Pons (tissue), 1 donor: ENCODE data around the gene CHD9NB.
"Not testable (repeated sequence)": the region's sequence is repeated elsewhere in the genome, so short reads cannot be mapped to it uniquely, and the experiment has no call there.

Experiments used
- DNase-seq: peaks from one replicate; pipeline ENCODE4 v3.0.0-alpha.2; 2016; ENCODE audit warnings: low spot score

Gene CHD9NB

GRCh38 chr16:53083119-53083518 is 30.4 kb upstream of the CHD9NB start:
- DNase-seq, result no peak

- no peak for DNase-seq
Measured at GRCh38 chr16:53082509-53082908, 29.8 kb upstream of the CHD9NB start.

GRCh38 chr16:53081686-53082407 is 29.1 kb upstream of the CHD9NB start:
- no peak for DNase-seq

GRCh38 chr16:53081032-53081424 is 28.3 kb upstream of the CHD9NB start:
- DNase-seq, result peak; percentile 25

- DNase-seq, result peak; percentile 39
Measured at GRCh38 chr16:53080345-53081031, 27.8 kb upstream of the CHD9NB start.

- no peak for DNase-seq
Measured at GRCh38 chr16:53078765-53079485, 26.2 kb upstream of the CHD9NB start.

- no peak for DNase-seq
Measured at GRCh38 chr16:53078247-53078646, 25.6 kb upstream of the CHD9NB start.

- DNase-seq, result not testable (repeated sequence)
Measured at GRCh38 chr16:53075461-53075860, 22.8 kb upstream of the CHD9NB start.

GRCh38 chr16:53074296-53074695 is 21.6 kb upstream of the CHD9NB start:
- DNase-seq, result not testable (repeated sequence)

GRCh38 chr16:53073022-53073421 is 20.3 kb upstream of the CHD9NB start:
- DNase-seq, result no peak

GRCh38 chr16:53071748-53072301 is 19.1 kb upstream of the CHD9NB start:
- DNase-seq, result no peak

GRCh38 chr16:53069772-53070171 is 17.1 kb upstream of the CHD9NB start:
- no peak for DNase-seq

GRCh38 chr16:53068423-53068833 is 15.7 kb upstream of the CHD9NB start:
- no peak for DNase-seq

- DNase-seq, result no peak
Measured at GRCh38 chr16:53067675-53068074, 15.0 kb upstream of the CHD9NB start.

- no peak for DNase-seq
Measured at GRCh38 chr16:53065461-53066061, 12.9 kb upstream of the CHD9NB start.

- DNase-seq, result no peak
Measured at GRCh38 chr16:53064081-53064578, 11.4 kb upstream of the CHD9NB start.

- DNase-seq, result peak; percentile 49
Measured at GRCh38 chr16:53061701-53062159, 9.0 kb upstream of the CHD9NB start.

GRCh38 chr16:53061256-53061655 is 8.6 kb upstream of the CHD9NB start:
- DNase-seq, result no peak

- DNase-seq, result no peak
Measured at GRCh38 chr16:53059672-53060071, 7.0 kb upstream of the CHD9NB start.

GRCh38 chr16:53058882-53059281 is 6.2 kb upstream of the CHD9NB start:
- no peak for DNase-seq

- DNase-seq, result no peak
Measured at GRCh38 chr16:53058441-53058840, 5.7 kb upstream of the CHD9NB start.

- DNase-seq, result no peak
Measured at GRCh38 chr16:53057658-53058057, 5.0 kb upstream of the CHD9NB start.
